AG10803 (cell line): ENCODE results near the gene CCSAP.

Experiments used
- DNase-seq: peaks from one replicate; pipeline ENCODE4 v3.0.0; 2010; ENCODE audit warnings: low read depth
- H3K4me3 ChIP-seq: 2 replicates; pipeline ENCODE4 v1.5.1; 2011; ENCODE audit warnings: mild to moderate bottlenecking, low read length, control low read depth
- TF ChIP-seq, protein P1 (sequence below): conservative IDR thresholded peaks from 2 replicates; pipeline ENCODE4 v1.5.1; 2011; ENCODE audit warnings: mild to moderate bottlenecking, low read length, control low read depth, inconsistent platforms

Gene CCSAP

DNA sequence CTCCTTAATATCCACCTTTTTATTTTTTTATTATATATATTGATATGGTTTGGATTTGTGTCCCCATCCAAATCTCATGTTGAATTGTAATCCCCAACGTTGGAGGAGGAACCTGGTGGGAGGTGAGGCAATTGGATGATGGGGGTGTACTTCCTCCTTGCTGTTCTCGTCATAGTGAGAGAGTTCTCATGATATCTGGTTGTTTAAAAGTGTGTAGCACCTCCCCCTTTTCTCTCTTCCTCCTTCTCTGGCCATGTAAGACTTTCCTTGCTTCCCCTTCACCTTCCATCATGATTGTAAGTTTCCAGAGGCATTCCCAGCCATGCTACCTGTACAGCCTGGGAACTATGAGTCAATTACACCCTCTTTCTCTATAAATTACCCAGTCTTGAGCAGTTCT lies 22.7 kb upstream of the CCSAP start:
- TF ChIP-seq, protein P1, sequence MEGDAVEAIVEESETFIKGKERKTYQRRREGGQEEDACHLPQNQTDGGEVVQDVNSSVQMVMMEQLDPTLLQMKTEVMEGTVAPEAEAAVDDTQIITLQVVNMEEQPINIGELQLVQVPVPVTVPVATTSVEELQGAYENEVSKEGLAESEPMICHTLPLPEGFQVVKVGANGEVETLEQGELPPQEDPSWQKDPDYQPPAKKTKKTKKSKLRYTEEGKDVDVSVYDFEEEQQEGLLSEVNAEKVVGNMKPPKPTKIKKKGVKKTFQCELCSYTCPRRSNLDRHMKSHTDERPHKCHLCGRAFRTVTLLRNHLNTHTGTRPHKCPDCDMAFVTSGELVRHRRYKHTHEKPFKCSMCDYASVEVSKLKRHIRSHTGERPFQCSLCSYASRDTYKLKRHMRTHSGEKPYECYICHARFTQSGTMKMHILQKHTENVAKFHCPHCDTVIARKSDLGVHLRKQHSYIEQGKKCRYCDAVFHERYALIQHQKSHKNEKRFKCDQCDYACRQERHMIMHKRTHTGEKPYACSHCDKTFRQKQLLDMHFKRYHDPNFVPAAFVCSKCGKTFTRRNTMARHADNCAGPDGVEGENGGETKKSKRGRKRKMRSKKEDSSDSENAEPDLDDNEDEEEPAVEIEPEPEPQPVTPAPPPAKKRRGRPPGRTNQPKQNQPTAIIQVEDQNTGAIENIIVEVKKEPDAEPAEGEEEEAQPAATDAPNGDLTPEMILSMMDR, result no peak
- DNase-seq, result no peak
- H3K4me3 ChIP-seq, result no peak overlapping the region

DNA sequence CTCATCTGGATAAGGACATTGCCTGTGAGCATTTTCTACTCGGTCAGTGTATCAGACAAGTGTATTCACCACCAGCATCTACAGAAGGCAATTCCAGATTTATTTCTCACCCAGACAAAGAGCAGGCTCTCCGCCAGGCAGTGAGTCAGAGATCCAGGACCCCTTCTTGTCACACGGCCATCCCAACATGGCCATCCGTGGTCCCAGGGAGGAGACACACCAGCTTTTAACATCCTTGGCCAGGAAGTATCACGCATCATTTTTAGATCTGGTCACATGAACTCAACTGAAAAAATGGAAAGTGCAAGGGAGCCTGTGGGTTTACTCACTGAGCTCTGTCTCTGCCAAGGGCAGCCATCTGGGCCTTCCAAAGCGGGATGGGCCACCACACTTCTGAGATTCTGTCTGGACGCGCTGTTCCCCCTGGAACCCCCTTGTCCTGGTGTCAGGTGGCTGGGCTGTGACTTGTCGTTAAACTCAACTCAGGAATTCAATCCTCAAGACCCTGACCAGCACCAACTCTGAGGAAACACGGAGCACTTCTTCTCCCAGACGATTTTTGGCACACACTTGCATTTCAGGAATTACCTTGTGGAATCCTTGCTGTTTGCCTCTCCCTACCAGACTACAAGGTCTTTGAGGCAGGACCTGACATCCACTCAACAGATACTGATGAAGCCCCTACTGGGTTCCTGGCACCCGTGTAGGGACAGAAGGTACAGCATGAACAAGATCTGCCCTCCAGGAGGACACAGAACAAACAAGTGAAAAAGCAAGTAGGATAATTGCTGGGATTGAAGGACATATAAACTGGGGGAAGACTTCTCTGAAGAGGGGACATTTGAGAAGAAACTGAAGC lies 21.6 kb upstream of the CCSAP start:
- H3K4me3 ChIP-seq, result no peak overlapping the region
- DNase-seq, result no peak
- TF ChIP-seq, protein P1, result no peak

DNA sequence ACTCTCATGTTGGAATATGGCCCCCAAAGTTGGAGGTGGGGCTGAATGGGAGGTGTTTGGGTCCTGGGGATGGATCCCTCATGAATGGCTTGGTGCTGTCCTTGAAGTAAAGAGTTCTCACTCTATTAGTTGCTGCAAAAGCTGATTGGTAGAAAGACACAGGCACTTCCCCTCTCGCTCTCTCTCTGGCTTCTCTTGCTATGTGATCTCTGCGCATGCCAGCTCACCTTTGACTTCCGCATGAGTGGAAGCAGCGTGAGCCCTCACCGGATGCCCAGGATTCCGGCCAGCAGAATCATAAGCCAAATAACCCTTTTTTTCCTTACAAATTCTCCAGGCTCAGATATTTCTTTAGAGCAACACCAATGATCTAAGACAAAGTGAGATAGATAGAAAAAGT lies 20.9 kb upstream of the CCSAP start:
- no peak overlapping the region for H3K4me3 ChIP-seq
- no peak for DNase-seq
- TF ChIP-seq, protein P1, result no peak

DNA sequence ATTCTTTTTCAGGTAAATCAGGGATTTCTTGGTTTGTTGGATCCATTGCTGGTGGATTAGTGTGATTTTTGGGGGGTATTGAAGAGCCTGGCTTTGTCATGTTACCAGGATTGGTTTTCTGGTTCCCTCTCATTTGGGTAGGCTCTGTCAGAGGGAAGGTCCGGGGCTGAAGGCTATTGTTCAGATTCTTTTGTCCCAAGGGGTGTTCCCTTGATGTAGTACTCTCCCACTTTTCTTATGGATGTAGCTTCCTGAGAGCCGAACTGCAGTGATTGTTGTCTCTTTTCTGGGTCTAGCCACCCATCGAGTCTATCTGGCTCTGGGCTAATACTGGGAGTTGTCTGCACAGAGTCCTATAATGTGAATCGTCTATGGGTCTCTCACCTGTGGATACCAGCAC lies 17.6 kb upstream of the CCSAP start:
- DNase-seq, result no peak
- no peak overlapping the region for H3K4me3 ChIP-seq
- TF ChIP-seq, protein P1, result no peak

DNA sequence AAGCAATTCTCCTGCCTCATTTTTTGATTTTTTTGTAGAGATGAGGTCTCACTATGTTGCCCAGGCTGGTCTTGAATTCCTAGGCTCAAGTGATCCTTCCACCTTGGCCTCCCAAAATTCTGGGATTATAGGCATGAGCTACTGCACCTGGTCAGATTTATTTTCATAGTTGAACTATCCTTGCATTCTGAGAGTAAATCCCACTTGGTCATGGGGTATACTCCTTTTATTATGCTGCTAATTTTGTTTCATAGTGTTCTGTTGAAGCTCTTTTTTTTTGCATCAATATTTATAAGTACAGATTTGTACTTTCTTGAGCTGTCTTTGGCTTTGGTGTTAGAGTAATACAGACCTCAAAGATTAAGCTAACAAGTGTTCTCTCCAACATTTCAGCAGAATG lies 12.8 kb upstream of the CCSAP start:
- no peak overlapping the region for H3K4me3 ChIP-seq
- TF ChIP-seq, protein P1, result no peak
- no peak for DNase-seq

DNA sequence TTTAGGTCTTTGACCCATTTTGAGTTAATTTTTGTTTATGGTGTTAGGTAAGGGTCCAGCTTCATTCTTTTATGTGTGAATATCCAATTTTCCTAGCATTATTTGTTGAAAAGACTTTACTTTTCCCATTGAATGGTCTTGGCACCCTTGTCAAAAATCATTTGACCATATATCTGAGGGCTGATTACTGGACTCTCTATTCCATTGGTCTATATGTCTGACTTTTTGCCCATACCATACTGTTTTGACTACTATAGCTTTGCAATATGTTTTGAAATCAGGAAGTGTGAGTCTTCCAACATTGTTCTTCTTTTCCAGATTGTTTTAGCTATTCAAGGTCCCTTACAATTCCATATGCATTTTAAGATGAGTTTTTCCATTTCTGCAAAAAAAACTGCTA lies 11.4 kb upstream of the CCSAP start:
- H3K4me3 ChIP-seq, result no peak overlapping the region
- TF ChIP-seq, protein P1, result no peak
- no peak for DNase-seq

DNA sequence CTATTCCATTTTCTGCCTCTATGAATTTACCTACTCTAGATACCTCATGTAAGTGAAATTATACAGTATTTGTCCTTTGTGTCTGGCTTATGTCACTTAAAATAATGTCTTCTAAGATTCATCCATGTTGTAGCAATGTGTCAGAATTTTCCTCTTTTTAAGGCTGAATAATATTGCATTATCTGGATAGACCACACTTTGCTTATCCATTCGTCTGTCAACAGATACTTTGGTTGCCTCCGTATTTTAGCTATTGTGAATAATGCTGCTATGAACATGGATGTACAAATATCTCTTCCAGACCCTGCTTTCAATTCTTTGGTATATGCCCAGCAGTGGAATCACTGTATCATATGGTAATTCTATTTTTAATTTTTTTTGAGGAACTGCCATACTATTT lies 10.1 kb upstream of the CCSAP start:
- no peak overlapping the region for H3K4me3 ChIP-seq
- TF ChIP-seq, protein P1, result no peak
- DNase-seq, result no peak
